Measurements from ENCODE around the gene GCNT1.
"Not testable (repeated sequence)": the region's sequence is repeated elsewhere in the genome, so short reads cannot be mapped to it uniquely, and the experiment has no call there.

GCNT1 gene

GRCh38 chr9:76478226-76478625 lies 19.2 kb downstream of the GCNT1 start:
- no peaks in the 10 kb centered on the region for H3K79me2 ChIP-seq (ENCODE audit: low read length)

GRCh38 chr9:76479337-76479736 lies 20.4 kb downstream of the GCNT1 start:
- H2AFZ ChIP-seq (ENCODE audit: low read depth, low read length); H4K20me1 ChIP-seq (ENCODE audit: insufficient read depth, low read length); H3K4me1 ChIP-seq (ENCODE audit: low read length); H3K9me3 ChIP-seq (ENCODE audit: insufficient read depth, low read length); H3K4me3 ChIP-seq (ENCODE audit: low read length); H3K9ac ChIP-seq (ENCODE audit: low read length); H3K36me3 ChIP-seq (replicated peaks; ENCODE audit: low read depth, low read length); H3K79me2 ChIP-seq (ENCODE audit: low read length); H3K27ac ChIP-seq (ENCODE audit: low read length); H3K4me2 ChIP-seq (ENCODE audit: low read length): not testable (repeated sequence)
- peaks cover 48% of the 10 kb centered on the region for H3K27me3 ChIP-seq (ENCODE audit: low read depth, low read length)

More at GRCh38 chr9:76478226-76478625, 19.2 kb downstream of the GCNT1 start:
- H3K4me2 ChIP-seq (ENCODE audit: low read length): no peak overlapping the region
- H3K27me3 ChIP-seq (ENCODE audit: low read depth, low read length): peaks cover 58% of the 10 kb centered on the region
- TF ChIP-seq EZH2phosphoT487 (IDR thresholded peaks at IDR 0.05; ENCODE audit: low read depth) (no peak), CTCF (IDR thresholded peaks at IDR 0.05; ENCODE audit: low read depth, low read length) (no peak)
- no peak overlapping the region for H2AFZ ChIP-seq (ENCODE audit: low read depth, low read length)
- H3K9ac ChIP-seq (ENCODE audit: low read length): no peak overlapping the region
- H3K27ac ChIP-seq (ENCODE audit: low read length): no peak overlapping the region
- no peaks in the 10 kb centered on the region for H3K36me3 ChIP-seq (replicated peaks; ENCODE audit: low read depth, low read length)
- no peaks in the 10 kb centered on the region for H3K4me1 ChIP-seq (ENCODE audit: low read length)
- H4K20me1 ChIP-seq (ENCODE audit: insufficient read depth, low read length): peaks cover 5% of the 10 kb centered on the region
- no peaks in the 10 kb centered on the region for H3K9me3 ChIP-seq (ENCODE audit: insufficient read depth, low read length)
- H3K4me3 ChIP-seq (ENCODE audit: low read length): no peak overlapping the region

- Histone ChIP-seq H3K36me3 (replicated peaks; ENCODE audit: low read depth, low read length) (no peaks in the 10 kb centered on the region), H3K27me3 (ENCODE audit: low read depth, low read length) (peaks cover 35% of the 10 kb centered on the region), H3K4me3 (ENCODE audit: low read length) (no peak overlapping the region), H3K27ac (ENCODE audit: low read length) (no peak overlapping the region), H2AFZ (ENCODE audit: low read depth, low read length) (no peak overlapping the region), H3K4me2 (ENCODE audit: low read length) (no peak overlapping the region), H3K9me3 (ENCODE audit: insufficient read depth, low read length) (no peaks in the 10 kb centered on the region), H3K79me2 (ENCODE audit: low read length) (no peaks in the 10 kb centered on the region), H3K4me1 (ENCODE audit: low read length) (no peaks in the 10 kb centered on the region), H3K9ac (ENCODE audit: low read length) (no peak overlapping the region), H4K20me1 (ENCODE audit: insufficient read depth, low read length) (no peaks in the 10 kb centered on the region)
- TF ChIP-seq CTCF (IDR thresholded peaks at IDR 0.05; ENCODE audit: low read depth, low read length) (no peak), EZH2phosphoT487 (IDR thresholded peaks at IDR 0.05; ENCODE audit: low read depth) (no peak)
These were observed 27.2 kb downstream of the GCNT1 start for GRCh38 chr9:76486151-76486550.

GRCh38 chr9:76490249-76490990 lies 31.4 kb downstream of the GCNT1 start:
- TF ChIP-seq CTCF (IDR thresholded peaks at IDR 0.05; ENCODE audit: low read depth, low read length) (no peak), EZH2phosphoT487 (IDR thresholded peaks at IDR 0.05; ENCODE audit: low read depth) (no peak)
- no peaks in the 10 kb centered on the region for H3K9me3 ChIP-seq (ENCODE audit: insufficient read depth, low read length)
- no peak overlapping the region for H3K4me3 ChIP-seq (ENCODE audit: low read length)
- H2AFZ ChIP-seq (ENCODE audit: low read depth, low read length): no peak overlapping the region
- H3K27me3 ChIP-seq (ENCODE audit: low read depth, low read length): peaks cover 31% of the 10 kb centered on the region
- no peak overlapping the region for H3K27ac ChIP-seq (ENCODE audit: low read length)
- no peak overlapping the region for H3K4me2 ChIP-seq (ENCODE audit: low read length)
- H3K36me3 ChIP-seq (replicated peaks; ENCODE audit: low read depth, low read length): no peaks in the 10 kb centered on the region
- H3K4me1 ChIP-seq (ENCODE audit: low read length): no peaks in the 10 kb centered on the region
- no peak overlapping the region for H3K9ac ChIP-seq (ENCODE audit: low read length)
- no peaks in the 10 kb centered on the region for H3K79me2 ChIP-seq (ENCODE audit: low read length)
- H4K20me1 ChIP-seq (ENCODE audit: insufficient read depth, low read length): no peaks in the 10 kb centered on the region

- H2AFZ ChIP-seq (ENCODE audit: low read depth, low read length); H3K36me3 ChIP-seq (replicated peaks; ENCODE audit: low read depth, low read length); H4K20me1 ChIP-seq (ENCODE audit: insufficient read depth, low read length); H3K4me1 ChIP-seq (ENCODE audit: low read length); H3K27ac ChIP-seq (ENCODE audit: low read length); H3K9me3 ChIP-seq (ENCODE audit: insufficient read depth, low read length); H3K79me2 ChIP-seq (ENCODE audit: low read length); H3K4me3 ChIP-seq (ENCODE audit: low read length); H3K4me2 ChIP-seq (ENCODE audit: low read length); H3K9ac ChIP-seq (ENCODE audit: low read length): not testable (repeated sequence)
- H3K27me3 ChIP-seq (ENCODE audit: low read depth, low read length): peaks cover 31% of the 10 kb centered on the region
These were observed 32.1 kb downstream of the GCNT1 start for GRCh38 chr9:76491056-76491455.

- H3K27ac ChIP-seq (ENCODE audit: low read length); H2AFZ ChIP-seq (ENCODE audit: low read depth, low read length); H4K20me1 ChIP-seq (ENCODE audit: insufficient read depth, low read length); H3K79me2 ChIP-seq (ENCODE audit: low read length); H3K9ac ChIP-seq (ENCODE audit: low read length); H3K4me2 ChIP-seq (ENCODE audit: low read length); H3K4me1 ChIP-seq (ENCODE audit: low read length); H3K4me3 ChIP-seq (ENCODE audit: low read length); H3K36me3 ChIP-seq (replicated peaks; ENCODE audit: low read depth, low read length); H3K9me3 ChIP-seq (ENCODE audit: insufficient read depth, low read length): not testable (repeated sequence)
- H3K27me3 ChIP-seq (ENCODE audit: low read depth, low read length): peaks cover 27% of the 10 kb centered on the region; the same call in 1 of the 2 replicates
These were observed 34.5 kb downstream of the GCNT1 start for GRCh38 chr9:76493496-76493895.

Measured in OCI-LY3 (cell line).